Occipital lobe (tissue), 2 donors: ENCODE measurements around the gene VWA5B1. TPM values are rescaled to one million over a fixed set of nuclear protein-coding genes. Genes with fewer than 3 reads are reported as not detected.

ENCODE experiments used
- DNase-seq: peaks from one replicate; lab custom pipeline; 2025; lab: John Stamatoyannopoulos, UW
- total RNA-seq: library from RNA; depleted of rRNA; stranded (reverse); fragments of >200 nt; gene quantifications from one replicate; pipeline ENCODE4 v1.2.3, GENCODE V29; 2014

VWA5B1 gene
- total RNA-seq, 1 donor from 2014 or later: 0.16 TPM

DNA sequence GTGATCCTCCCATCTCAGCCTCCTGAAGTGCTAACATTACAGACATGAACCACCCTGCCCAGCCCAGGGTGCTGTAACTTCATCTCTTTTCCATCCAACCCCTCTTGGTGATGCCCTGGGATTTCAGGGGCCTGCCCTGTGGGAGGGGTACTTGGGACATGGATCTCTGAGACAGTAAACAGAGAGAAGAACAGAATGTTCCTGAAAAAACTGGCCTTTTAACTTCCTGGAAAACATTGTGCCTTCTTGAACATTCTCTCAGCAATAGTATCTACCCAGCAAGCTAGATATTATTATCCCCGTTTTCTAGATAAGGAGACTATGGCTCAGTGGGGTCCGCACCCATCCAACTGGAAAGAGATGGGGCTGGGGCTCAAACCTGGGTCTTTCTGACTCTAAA is 57.0 kb downstream of the VWA5B1 start:
- DNase-seq: no peak

DNA sequence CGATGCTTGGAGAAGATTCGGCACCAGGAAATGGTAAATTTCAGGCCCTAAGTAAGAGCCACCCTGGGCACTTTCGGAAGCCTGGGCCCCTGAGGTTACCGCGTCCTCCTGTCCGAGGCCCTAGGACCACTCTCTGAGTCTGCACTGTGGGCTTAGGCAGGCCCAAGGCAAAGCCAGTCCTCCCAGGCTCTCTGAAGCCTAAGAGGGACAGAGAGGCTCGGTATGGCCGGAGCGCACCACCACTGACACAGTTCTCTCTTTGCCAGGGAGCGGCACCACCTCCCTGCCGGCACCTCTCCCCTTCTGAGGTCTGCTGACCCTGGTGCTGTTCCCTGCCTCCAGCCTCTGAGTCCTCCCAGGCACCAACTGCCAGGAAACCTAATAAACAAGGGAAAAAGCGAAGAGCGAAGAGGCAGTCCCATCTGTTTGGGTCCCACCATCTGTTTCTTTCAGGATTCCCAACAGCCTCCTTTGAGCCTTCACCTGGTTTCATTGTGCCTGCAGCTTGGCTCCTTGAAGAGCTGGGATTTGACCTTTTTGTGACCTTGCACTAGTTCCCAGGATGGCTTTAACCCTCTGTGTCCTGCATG is 57.7 kb downstream of the VWA5B1 start:
- DNase-seq: no peak

DNA sequence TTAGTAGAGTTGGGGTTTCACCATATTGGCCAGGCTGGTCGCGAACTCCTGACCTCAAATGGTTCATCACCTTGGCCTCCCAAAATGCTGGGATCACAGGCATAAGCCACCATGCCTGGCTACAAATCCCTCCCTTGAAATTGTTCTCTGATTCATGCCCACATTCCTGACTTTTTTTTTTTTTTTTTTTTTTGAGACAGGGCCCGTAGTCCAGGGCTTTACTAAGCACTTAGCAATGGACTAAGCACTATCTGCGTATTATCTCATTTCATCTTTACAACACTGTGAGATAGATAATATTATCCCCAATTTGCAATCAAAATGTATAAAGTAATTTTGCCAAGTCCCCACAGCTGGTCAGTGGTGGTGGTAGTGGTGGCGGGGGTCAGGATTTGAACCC is 58.9 kb downstream of the VWA5B1 start:
- no peak for DNase-seq

DNA sequence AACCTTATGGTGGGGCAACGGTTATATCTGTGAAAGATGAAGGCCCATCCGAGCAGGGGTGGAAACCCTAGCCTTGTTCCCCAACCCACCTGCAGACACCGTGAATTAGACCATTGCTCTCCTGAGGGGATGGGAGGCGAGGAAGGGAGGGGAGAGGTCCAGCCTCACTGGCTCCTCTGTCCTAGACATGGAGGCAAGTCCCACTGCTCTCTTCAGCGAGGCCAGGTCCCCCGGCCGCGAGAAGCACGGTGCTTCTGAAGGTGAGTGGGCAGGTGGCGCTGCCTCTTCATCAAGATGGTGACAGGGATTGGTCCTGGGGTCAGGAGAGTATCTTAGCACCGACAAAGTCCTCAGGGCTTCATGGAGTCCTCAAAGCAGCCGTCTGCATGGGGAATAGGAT is 59.3 kb downstream of the VWA5B1 start:
- DNase-seq: no peak

DNA sequence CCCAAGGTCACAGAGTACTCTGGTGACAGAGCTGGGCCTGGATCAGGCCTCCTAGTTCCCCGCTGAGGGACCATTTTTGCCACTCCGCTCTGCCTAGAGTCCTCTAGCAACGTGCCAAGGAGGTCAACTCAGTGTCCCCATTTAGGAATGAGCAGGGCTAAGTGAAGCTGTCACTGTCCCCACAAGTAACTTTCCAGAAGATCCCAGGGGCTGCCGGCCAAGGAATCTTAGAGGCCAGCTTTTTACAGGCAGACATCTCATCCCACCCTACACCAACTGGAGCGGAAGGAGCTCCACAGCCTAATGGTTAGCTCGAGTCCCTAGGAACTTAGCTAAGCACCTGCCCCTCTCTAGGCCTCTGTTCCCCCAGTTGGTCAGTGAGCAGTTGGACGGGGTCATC is 59.7 kb downstream of the VWA5B1 start:
- no peak for DNase-seq

DNA sequence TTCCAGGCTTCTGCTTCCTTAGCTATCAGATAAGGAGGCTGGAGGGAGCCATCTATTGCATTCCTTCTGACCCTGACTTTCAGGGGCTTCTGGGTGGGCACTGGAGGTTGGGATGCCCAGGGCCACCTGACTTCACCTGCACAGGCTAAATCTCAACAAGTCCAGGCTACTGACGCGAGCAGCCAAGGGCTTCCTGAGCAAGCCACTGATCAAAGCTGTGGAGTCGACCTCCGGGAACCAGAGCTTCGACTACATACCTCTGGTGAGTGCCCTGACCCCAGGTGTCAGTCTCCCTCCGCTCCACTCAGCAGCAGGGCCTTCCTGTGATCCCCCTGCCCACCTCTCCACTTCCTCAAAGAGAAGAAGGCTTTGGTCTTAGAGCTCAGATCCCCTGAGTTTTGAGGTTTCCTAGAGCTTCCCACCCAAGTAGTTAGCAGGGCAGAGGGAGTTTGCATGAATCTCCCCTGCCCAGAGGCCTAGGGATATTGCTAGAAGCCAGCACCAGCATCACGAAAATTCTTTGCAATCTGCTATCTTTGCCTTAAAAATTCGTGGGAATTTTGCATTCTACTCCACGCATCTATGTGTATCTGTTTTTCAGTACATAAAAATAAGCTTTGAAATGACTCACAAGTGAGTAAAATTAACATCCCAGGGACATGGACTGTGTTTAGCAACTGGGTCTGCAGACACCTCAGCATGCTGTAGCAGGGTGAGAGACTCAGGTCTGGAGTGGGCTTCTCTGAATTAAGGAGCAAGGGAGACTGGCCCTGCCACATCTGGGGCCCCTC is 61.4 kb downstream of the VWA5B1 start:
- no peak for DNase-seq

DNA sequence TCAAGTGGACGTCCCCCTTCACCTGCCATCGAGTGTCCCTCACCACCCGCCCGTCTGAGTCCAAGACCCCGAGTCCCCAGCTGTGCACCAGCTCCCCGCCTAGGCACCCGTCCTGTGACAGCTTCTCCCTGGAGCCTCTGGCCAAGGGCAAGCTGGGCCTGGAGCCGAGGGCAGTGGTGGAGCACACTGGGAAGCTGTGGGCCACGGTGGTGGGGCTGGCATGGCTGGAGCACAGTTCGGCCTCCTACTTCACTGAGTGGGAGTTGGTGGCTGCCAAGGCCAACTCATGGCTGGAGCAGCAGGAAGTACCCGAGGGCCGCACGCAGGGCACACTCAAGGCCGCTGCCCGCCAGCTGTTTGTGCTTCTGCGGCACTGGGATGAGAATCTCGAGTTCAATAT is 63.2 kb downstream of the VWA5B1 start:
- no peak for DNase-seq

DNA sequence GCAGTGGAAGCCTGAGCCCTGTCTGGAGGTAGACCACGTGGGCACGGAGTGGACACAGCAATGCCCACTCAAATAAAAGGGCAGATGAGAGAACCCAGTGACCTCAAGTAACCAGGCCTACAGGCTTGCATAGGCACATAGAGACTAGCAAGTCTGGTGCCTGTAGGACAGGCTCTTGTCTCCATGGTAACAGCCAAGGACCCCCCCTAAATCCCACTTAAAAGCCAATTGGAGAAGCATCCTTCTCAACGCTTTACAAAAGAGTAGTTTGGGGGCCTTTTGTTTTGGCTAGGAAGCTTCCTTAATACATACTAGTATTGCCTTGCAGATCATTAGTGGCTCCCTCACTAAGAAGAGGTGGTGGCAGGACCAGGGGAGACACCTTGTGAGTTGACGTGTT is 63.9 kb downstream of the VWA5B1 start:
- no peak for DNase-seq

DNA sequence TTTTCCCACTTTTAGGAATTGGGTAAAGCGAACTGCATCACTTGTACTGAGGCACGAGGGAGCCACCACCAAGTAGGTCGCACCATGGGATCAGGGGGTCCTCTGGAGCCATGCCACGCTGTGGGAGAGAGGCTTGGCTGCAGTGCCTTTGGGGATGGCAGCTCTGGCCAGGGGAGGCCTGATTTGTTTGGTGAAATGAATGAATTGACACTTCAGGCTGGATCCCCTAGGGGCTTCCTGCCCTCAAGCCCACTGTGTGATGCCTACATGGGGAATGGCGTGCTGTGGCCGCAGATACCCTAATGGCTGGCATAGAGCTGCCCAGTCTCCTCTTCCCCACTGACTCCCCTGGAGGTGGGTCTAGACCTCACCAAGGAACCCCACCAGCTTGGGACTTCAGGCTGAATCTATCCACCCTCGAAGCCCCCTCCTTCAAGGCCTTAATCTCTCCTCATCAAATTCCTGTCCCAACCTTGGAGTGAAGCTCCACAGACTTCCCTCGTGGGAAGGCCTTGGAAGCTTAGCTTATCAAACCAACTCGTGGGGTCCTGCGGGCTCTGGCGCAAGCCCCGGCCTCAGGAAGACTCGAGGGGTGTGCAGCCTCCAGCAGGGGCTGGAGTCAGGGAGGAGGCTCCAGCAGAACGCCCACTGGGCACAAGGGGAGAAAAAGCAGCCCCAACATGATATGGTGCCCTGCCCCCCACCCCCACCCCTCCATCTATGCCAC is 64.6 kb downstream of the VWA5B1 start:
- DNase-seq: no peak

DNA sequence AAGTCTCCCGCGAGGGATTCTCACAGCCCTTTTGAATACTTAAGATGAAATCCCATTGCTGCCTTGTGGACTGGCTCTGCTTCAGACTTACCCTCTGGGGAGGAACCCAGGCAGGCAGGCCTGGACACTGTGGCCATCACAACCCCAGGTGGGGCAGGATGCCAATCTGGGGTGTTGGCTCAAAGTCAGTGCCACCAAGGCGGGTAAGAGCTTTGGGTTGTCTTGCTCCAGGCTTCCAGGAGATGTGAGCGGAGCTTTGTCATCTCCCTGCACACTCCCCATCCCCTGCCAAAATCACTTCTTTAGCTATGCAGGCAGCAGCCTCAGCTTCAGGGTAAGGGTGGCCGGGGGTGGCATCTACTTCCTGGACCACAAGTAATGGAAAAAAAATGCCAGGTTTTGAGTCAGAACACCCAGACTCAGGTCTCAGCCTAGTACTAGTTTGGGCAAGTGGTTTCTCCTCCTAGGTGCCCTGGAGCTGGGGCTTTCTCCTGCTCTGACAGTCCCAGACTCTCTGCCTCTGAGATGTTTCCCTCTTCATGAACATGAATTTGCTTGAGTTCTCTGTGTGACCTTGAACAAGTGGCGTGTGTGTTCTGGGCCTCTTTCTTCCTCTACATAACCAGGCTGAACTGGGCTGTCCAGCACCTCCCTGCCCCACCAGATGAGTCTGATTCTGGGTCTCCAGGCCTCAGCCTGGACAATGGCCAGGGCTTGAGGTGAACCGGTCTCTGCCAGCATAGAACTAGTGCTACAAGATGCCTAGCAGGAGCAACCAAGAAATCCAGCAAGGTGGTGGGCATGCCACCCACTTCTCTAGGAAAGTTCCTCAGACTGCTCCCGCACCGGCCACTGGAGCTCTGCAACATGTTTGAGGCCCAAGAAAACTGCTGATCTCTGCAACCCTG is 65.4 kb downstream of the VWA5B1 start:
- DNase-seq: peak; percentile 31

DNA sequence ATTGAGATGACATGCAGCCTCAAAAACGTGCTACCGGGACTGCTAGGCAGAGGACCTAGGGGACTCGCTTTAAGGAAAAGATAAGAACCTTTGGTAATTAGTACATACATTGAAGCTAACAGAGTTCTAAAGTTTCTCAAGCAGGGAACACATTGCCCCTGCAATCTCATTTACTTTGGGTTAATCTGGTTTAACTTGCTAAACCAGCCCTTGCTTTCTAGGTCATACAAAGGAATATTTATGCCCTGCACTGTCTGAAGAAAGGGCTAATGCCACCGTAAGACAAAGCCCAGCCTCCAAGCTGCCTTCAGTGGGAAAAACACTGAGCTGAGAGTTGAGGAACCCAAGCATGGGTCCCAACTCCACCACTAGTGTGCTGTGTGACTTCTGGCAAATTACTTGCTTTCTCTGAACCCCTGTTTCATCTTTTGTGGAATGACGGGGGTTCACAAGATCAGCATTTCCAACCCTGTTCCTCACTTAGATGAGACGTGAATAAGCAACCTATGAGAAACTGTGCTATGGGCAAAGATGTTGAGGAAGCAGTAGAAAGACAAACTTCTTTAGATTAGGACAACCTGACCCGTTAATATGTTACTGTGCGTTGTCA is 66.3 kb downstream of the VWA5B1 start:
- no peak for DNase-seq

DNA sequence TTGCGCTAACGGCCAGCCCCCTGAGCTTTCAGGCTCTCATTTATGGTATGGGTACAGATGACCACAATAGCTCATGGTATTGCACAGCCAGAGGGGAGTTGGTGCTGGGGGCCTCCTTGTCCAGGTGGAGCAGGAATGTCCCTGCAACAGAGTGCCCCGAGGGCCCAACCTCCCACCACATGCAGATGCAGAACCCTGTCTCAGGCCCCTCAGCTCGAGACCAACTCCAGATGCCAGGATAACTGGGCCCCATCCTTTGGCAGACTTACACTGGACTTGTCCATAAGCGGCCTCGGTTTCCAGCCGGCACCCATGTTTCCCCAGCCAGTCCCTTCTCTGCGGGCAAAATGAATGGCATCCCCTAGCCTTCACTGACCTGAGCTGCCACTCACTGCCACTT is 67.1 kb downstream of the VWA5B1 start:
- DNase-seq: no peak

DNA sequence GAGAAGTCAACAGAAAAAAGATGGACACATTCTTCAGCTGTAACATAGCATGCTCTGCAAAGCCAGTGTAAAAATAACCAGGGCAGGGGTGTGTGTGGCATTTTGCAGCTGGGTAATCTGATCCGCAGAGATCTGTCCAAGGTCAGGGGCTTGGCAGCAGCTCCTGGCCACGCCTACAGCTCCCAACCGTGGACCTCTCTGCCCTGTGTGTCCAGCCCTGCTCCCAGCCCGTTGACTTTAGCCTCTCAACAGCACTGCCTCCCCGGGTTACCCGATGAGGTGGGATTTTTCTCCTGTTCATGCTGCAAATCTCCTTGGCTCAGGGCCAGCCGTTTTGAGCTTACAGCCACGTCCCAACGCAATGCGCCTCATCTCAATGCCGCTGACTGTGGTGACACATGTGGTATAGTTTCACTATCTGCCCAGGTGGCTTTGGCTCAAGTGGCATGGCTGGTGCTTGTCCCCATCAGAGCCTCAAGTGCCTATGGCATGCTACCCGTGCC is 68.1 kb downstream of the VWA5B1 start:
- no peak for DNase-seq

DNA sequence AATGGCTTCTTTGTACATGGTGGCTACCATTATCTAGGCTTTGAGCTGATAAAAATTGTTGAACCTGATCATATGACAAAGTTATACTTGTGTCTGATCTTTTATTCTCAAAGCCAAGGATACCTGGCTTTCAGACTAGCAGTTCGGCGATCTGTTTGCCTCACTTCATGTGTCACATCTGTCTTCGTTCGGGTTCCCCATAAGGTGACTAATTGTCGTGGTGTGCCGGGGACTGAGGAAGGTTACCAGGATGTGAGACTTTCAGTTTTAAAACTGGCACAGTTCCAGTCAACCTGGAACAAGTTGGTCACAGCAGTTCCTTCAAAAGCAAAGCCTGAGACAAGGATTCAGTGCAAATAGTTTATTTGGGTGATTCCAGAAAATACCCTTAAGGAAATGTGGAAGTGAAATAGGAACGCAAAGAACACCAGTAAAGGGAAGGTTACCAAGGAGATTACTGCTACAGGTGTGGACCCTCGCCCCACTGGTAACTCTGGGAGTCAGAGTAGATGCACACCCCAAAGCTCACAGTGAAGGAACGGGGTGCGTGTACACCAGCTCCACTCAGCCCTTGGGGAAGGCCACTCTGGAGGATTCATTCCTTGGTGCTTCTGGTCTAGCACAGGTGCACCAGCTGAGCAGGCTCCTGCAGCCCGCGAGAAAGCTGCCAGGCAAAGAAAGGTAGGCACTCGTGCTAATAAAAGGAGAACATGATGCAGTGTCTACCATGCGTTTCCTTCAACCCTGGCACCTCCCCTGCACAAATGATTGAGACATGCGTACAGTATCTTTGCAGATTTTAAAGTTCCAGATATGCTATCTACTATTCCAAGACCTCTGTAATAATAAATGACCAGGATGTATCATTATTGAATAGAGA is 69.0 kb downstream of the VWA5B1 start:
- no peak for DNase-seq

DNA sequence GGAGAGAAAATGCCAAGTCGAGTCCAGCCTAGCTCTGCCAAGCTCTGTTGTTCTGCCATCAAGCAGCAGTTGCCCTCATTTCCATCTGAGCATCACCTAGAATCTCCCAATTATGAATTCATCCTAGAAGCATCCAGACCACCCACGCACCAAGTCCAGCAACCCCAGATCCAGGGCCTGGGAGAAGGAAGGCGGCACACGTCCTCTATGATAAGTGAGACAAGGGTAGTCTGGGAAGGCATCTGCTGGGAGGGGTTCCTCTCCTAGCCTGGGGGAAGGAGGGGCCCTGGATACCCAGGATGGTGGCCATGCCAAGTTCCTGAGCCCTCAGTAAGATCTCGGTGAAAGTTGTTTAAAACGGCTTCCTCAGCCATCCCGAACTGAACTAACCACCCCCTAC is 70.7 kb downstream of the VWA5B1 start:
- DNase-seq: no peak

DNA sequence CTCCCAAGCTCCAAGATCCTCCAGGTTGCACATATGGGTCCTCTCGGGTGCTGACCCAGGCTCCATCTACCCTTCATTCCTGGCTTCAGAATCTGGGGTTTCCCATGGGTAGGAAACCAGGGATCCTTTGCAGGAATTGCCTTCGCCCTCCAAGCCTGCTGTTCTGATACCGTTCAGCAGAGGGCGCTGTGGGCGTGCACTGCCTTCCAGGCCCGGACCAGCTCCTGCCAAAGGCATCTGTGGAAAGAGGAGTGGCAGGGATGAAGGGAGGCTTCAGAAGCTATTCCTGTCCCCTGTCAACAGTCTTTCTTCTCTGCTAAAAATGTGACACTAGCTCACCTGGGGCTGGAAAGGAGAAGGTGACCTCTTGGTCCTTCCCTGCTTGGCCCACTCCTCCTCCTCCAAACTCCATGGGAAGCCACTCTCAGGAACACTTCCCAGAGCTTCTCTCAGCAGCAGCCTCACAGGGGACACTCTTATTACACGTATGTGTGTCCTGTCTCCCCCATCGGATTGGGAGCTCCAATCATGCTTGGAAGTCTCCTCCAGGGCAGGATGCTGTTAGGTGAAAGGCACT is 71.2 kb downstream of the VWA5B1 start:
- DNase-seq: peak; percentile 77

DNA sequence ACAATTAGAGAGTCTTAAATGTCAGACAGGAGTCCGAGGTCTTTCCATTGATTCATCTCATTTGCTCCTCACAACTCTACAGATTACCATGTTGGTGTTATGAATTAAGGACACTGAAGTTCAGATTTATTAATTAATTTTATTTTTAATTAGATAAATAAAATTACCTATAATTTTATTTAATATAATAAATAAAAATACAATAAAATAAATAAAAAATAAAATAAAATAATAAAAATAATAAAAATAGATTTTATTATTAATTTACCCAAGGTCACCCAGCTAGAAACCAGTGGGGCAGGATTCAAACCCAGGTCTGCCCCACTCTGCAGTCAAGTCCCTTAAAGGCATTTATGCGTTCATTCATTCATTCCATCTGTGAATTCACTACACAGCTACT is 72.2 kb downstream of the VWA5B1 start:
- no peak for DNase-seq

DNA sequence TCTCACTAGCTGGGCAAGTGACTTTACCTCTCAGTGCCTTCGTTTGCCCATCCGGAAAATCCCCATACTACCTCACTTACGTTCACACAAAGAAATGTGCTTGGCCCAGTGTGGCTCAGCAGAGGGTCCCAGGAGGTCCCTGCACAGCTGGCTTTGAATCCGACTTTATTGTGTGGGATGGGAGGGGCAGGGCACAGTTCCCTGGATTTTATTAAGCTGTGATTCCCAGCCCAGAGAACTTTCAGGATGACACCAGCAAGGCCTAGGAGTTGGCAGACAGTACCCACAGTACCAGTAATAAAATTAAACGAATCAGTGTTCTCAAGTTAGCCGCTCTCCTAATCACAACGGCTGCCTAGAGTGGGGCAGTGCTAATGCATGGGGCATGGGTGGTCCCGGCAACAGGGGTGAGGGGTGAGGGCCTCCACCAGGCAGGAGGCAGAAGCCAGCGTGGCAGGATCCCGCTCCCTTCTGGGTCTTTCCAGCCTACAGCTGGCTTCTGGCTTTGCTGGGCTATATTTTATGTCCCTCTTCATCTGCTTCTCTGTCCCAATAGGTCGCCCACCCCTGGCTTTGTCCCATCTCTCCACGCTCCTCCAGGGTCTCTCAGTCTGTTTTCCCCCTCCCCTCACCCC is 74.9 kb downstream of the VWA5B1 start:
- no peak for DNase-seq

DNA sequence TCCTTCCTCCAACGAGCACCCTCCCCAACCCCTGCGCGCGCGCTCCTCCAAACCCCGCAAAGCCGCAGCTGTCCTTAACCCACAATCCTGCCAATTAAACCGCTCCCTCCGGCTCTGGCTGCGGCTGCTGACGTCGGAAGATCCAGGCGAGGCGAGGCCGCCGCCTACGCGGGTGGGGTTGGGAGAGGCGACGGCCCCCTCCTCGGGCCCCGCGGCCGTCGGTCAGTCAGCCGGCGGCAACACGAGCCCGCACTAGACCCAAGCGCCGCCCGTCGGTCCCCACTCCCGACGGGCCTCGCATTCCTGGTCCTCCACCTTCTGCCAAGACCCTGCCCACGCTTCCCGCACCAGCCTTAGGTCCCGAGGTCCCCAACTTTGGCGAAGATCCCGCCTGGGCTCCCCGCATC is 75.4 kb downstream of the VWA5B1 start:
- no peak for DNase-seq
